Posterior cingulate gyrus (tissue), 11 donors: Measurements from ENCODE around the gene TUBGCP3.
A peak's percentile ranks its signal among the peaks of the same experiment; 100 is the strongest.

Experiments
- DNase-seq, 10 donors: peaks; one replicate each; pipeline versions ENCODE4 v3.0.0 to v3.0.0-alpha.2; 2020 to 2021; ENCODE audit warnings: mixed read lengths in 3 of 10
- intact Hi-C: fragments of 100-400 bp; cut with DNase I; formaldehyde crosslinking; loops from one replicate; pipeline ENCODE4 v1.15.1; 2023

TUBGCP3 gene

DNA sequence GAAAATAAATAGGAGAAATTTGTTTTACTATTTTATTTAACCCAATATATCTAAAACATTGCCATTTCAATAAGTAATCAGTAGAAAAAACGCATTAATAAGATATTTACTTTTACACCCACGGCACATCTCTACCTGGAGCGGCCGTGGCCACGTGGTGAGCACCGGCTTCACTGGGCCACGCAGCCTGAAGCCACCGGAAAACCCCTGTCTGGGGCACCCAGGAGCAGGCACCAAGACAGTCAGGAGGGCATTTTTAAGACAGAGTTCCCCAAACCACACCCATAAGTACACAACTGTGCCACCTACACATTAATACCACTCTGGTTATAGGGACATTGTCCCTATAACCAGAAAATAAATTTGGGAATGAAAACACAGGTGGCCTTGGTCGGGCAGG lies 130.9 kb downstream of the TUBGCP3 start:
- intact Hi-C loops, result no loop called here
- peak in 1 of 10 donors; percentile 67 for DNase-seq

DNA sequence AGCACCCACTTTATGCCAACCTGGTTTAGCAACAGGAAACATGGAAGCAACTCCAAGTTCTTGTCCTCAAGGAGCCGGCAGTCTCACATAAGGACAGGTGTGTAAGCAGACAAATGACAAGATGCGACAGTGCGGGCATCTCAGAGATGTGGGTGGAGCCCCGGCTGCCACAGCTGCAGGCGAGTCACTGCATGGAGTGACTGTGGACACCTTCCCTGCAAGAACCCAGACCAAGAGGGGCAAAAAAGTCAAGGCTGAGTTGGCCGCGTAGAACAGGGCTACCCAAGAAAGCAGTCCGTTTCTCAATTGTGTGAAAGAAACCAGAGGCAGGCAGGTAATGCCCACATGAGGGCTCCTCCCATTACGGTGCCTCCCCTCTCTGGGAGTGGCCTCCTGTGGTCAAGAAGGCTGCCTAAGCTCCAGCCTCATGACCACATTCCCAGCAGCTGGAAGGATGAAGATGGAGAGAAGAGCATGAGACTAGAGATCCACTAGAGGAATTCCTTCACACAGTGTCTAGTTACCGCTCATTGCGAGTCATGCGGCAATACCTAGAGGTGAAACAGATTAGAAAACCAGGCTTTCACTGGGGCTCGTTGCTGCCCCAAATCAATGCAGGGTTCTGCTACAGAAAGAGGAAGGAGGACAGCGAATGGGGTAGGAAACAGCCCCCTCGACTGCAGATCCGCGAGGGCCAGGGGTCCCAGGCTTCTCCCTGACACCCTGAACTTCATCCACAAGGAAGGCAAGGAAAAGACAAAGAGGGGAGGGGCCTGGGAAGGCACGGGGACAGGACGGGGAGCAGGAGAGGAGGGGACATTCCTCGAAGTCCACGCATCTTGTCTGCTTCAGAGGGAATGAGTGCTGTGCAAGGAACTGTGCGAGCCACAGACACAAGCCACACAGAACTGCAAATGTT lies 131.6 kb downstream of the TUBGCP3 start:
- peak in 1 of 10 donors; percentile 52 for DNase-seq
- intact Hi-C loops, result no loop called here

DNA sequence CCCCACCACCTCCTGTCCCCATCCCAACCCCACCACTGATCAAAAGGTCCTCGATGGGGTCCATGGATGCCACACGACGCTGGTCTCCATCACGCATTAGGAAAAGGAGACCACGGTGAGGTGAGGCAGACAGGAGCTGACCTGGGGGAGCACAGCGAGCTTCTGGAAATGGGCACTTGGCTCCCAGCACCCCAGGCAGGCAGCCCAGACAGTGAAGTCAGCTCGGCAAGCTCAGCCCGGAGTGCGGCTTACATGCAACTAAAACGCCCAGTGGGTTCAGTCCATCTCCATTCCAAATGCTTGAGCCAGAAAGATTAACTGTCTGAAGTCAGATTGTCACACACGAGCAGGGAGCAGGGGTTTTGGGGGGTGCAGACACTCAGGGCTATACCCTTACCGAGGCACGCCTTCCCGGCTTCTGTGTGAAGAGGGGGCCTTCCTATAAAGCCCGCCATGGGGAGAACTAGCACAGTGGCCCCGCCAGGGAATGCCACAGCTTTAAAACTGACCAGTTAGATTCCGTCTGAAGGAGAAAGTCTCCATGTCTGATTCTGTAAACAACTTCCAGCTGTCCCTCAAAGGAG lies 132.4 kb downstream of the TUBGCP3 start:
- DNase-seq, result no peak
- intact Hi-C loops, result no loop called here

DNA sequence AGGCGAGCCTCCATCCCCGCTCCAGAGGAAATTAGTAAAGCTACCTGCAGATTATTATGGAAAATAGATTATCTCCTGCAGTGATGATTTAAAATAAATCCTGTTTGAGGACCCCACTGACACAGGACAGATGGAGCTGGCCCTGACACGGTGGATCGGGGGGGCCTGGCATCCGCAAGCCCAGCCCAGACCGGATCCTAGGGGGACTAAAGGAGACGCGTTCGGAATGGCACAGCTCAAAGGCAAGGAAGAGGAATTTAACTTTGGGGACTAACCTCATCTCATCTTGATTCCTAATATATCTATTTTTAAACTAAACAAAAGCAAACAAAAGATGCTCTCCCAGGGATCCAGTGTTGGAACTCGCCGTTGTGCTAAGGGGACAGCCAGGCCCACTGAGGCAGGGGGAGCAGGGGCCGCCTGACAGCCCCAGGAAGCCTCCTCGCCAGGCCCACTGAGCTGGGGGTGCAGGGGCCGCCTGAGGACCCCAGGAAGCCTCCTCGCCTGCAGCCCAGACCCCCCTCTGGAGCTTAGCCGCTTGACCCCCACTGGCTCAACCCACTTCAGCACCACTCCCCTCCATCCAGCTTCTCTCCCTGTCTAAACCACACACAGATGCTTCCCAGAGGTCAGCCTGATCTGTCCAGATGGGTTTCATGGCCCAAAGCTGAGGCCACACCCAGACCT lies 133.2 kb downstream of the TUBGCP3 start:
- intact Hi-C loops, result no loop called here
- no peak for DNase-seq

DNA sequence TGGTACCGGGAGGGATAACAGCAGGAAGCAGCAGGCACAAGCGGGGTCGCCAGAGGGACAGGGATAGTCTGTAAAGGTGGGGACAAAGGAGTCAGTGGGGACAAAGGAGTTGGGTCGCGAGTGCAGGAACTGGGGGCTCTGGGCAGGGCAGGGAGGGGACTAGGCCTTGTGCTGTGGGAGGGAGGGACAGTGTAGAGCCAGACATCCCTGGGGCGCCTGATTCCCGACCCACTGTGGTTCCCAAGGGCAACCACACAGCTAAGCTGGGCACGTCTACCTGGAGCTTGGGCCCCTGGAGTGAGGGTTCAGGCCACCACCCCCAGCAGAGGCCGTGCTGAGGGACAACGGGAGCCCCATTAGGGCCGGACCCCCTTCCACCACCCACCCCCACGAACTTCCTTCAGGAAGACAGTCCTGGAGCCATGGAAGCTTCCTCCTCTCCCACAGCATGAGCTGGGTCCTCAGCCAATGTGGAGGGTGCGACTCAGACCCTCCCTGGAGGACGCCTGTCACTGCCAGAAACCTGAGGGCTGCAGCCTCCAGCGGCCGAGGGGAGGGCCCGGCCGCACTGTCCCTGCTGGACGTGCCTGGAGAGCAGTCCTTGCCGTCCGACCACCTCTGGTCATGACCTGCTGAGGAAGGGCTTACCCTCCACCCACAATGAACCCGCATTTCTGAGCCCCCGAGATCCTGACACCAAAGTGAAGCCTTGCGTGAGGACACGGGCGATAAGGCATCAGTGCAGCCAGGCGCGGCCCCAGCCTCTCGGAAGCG lies 133.9 kb downstream of the TUBGCP3 start:
- no peak for DNase-seq
- intact Hi-C loops, result no loop called here

DNA sequence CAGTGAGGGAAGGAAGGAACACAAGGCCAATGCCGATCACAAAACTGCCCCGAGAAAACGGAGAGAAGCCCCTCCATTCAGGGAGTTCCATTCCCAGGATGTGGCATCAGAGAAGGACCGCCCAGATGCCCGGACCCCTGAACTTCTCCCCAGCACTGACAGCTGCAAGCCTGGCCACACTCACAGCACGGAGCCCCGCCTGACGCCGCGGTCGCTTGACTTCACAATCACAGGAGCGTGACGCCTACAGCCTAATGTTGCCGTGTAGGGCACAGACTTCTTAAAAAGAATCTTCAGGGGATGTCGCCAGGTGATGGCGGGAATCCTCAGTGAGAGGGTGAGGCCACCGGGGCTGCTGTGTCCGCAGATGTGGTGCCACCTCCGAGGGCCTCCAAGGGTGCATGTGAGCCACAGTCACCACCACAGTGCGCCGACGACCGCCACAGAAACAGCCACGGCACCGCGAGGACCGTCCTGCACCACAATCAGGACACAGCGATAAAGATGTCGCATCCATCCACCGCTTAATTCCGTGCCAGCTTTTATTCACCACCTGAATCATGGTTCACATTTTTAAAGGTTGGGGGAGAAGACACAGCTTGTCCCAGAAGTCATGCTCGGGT lies 134.6 kb downstream of the TUBGCP3 start:
- intact Hi-C loops, result no loop called here
- no peak for DNase-seq

DNA sequence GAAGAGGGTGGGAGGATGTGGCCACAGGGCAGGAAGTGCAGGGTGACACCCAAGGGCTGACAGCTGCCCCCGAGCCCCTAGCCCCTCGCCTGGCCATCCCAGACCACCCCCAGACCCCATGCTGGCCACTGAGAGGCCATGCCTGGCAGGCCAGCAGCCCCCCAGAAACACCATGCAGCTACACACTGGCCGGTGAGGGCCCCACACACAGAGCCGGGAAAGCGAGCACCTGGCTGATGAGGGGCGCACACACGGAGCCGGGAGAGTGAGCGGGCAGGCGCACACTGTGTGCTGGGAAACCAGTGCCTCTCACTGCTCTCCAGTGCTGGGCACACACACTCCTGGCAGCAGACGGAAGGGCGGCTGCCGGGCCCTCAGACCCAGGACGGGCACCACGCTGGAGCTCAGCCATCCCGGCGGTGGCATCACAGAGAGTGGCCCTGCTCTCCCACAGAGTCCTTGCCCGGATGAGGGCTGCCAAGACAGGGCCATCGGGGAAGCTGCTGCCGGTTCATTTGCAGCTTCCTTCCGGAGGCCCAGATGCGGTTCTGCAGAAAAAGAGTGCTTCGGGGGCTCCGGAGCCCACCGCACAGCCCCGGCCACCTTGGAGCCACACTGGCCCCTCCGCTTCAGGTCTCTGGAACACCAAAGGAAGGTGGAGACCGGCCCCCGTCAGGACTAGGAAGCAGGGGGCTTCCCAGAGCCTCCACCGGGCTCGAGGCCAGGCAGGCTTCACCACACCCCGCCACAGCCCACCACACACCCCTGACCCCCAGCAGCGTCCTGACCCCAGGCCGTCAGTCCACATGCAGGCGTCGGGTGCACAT lies 135.4 kb downstream of the TUBGCP3 start:
- DNase-seq, result no peak
- intact Hi-C loops, result no loop called here

DNA sequence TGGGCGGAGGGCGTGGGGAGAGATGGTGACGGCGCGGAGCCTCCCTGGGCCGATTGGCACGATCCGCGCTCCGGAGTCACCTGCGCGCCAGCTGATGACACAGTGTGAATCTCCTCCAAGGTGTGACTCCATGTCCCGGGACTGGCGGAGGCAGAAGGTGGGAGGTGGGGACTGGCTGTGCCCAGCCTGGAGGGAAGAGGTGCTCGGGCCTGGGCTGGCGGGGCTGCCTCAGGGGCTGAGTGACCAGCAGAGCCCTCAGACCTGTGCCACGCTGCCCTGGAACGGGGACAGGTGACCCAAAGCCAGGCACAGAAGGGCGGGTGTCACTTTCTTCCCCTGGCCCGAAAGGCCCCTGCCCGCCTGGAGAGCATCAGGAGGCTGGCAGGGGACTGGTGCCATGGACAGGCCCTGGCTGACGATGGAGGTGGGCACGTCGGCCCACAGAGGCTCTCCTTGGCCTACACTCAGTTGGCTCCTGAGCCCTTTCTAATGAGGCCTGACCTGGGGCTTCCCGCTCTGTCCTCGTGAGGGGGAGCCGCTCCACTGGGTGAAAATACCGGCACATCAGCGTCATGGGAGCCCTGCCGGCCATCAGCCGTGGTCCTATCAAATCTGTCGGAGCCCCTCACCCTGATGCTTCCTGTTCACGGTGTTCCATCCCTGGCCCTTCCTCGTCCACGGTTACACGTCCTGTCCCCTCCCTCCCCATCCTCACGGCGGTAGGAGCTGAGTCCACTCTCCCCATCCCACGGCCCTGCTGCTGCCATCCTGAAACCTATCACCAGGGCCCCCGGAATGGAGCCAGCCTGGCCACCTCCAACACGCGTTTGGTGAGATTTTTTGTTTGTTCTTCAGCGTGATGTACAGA lies 136.2 kb downstream of the TUBGCP3 start:
- intact Hi-C loops, result no loop called here
- DNase-seq, result peak in 2 of 10 donors; percentile 75 to 81

DNA sequence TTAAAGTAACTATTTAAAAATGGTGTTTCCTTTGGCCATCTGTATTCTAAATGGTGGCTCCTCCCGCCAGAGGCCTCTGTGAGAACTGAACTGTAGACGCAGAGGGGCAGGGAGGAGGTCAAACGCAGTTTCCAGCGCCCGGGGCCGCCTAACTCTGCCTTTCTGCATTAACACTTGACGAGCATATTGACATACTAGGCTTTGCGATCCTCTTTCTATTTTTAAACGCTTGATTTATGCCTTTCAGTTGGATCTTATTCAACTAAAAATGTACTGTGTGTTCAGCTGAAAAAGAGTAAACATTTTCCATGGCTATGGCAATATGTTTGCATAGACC lies 137.1 kb downstream of the TUBGCP3 start:
- DNase-seq, result peak in 1 of 10 donors; percentile 55

DNA sequence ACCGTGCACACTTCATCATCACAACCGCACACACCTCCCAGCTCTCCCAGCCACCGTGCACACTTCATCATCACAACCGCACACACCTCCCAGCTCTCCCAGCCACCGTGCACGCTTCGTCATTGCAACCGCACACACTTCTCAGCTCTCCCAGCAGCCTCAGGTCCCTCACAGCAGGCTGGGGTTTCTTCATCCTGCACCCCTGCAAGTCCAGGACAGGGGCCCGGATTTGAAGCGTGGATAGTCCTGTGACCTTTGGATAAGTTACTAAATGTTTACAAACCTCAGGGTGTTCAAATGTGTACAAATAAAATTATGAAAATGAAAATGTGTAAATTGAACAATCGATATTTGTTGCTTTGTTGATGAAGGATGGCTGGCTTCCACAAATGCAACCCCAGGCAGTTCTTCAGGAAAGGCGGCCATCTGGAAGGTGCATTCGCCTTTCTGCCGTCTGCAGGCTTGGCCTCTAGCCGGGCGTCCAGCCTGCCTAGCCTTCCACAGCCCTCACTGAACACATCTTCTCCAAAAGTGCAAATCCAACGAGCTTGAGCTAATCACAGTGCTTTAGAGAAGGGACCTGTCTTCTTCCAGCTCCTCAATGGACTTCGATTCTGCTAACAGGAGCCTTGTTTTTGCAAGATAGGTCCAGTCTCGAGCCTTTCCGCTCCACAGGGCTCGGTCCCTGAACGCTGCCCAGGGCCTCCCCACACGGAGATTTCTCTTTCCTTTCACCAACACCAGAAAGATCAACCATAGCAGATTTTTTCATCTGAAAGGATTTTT lies 137.6 kb downstream of the TUBGCP3 start:
- intact Hi-C loops, result no loop called here
- peak in 2 of 10 donors; percentile 52 to 53 for DNase-seq

More for the DNA sequence above, 137.1 kb downstream of the TUBGCP3 start:
- intact Hi-C loops, result no loop called here

DNA sequence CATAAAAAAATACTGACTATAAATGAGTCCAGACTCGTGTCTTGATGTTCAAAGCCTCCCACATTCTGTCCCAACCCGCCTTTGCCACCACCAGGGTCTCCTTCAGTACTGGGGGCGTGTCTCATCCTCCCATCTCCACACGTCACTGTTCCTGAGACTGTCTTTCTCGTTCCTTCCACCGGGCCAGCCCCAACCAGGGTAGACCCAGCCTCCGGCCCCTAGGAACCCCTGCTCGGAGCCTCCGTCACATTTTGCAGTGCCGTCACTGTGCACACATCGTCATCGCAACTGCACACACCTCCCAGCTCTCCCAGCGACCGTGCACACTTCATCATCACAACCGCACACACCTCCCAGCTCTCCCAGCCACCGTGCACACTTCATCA lies 138.4 kb downstream of the TUBGCP3 start:
- DNase-seq, result peak in 1 of 10 donors; percentile 55
- intact Hi-C loops, result loop anchor here (10.0 kb wide), 1 partner anchor 155 kb away; no protein-coding TSS in a partner anchor

DNA sequence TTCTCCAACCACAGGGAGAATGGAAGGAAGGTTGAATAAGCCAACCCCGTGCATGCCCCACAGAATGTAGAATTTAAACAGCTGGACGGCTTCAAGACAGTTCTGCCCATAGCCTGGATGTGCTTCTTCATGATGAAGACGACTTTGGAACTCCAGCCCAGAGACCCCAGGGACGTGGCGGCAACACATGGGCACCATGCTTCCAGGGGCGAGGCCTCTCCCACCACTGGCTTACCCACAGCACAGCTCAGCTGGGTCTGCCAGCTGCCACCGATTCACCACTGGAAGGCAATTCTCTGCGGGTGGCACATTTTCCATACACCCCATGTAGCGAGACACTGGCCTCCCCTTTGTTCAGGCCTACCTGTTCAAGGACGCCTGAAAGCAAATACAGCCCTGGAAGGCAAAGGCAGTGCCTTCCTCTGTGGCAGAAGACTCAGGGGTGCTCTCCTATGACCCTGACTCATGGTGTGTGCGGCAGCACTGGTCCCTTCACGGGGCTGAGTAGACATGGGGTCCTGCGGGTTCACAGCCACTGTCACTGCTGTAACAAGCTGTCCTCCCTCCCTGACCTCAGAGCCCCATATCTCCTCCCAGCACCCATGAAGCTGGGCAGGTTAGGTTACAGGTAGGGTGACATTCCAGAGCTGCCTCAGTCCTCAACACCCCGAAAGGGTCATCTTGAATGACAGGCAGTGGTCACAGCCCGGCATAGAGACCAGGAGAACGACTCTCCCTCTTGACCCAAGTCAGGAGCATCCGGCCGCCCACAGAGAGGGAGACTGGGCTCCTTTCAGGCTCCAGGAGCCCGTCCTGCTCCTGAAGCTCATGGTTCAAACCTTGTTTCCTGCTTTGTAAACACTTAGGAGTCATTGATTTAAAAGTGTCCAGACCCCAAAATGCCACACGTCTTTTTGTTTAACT lies 139.1 kb downstream of the TUBGCP3 start:
- intact Hi-C loops, result loop anchor here (10.0 kb wide), 1 partner anchor 156 kb away; no protein-coding TSS in a partner anchor
- DNase-seq, result peak in 1 of 10 donors; percentile 63

DNA sequence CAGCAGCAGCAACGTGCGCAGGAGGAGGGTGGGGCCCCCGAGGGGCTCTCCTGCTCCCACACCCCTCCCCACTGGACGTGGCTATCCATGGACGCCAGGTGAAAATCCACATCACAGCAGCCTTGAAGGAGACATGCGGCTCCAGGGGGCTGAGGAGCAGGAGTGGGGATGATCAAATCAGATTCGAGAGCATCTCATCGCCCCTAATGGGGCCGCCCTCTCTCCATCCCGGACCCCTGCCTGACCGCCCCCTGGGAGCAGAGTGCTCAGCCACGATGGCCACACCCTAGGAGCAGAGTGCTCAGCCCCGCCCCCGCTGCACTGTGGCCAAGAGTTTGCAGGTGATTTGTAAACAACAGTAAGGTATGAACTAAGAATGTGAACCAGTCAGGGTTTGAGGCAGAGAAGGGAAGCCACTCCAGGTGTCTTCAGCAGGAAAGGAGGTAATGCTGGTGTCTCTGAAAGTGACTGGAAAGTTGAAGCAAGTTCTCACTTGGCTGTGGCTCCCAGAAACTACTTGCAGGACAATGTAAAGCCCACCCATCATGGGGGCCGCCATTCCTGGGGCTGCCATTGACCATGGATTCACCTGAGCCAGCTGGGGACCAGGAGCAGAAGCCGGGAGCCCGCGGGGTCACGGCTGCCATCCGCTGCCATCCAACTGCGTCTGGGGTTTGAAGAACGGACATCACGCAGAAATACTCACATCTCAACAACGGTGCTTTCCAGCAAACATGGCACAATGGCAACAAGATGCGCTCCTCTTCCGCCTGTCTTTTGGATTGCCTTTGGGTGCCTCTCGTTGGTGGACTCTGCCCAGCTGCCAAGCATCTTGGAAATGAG lies 140.0 kb downstream of the TUBGCP3 start:
- DNase-seq, result peak in 1 of 10 donors; percentile 65
- intact Hi-C loops, result loop anchor here (10.0 kb wide), 1 partner anchor 157 kb away; no protein-coding TSS in a partner anchor

DNA sequence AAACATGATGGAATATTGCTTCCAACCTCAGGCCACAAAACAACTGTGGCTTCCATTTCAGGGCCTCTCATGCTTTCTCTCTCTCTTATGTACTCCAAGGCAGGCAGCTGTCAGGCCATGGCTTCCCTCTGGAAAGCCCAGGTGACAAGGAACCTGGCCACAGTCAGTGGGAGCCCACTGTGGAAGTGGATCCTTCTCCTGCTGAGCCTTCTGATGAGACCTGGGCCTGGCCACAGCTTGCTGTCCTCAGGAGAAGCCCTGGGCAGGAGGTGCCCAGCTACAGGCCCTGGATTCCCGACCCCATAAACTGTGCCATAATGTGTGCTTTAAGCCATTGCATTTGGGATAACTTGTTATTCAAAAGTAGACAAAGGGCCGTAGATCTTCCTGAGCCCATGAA lies 140.6 kb downstream of the TUBGCP3 start:
- intact Hi-C loops, result loop anchor here (10.0 kb wide), 1 partner anchor 157 kb away; no protein-coding TSS in a partner anchor
- peak in 1 of 10 donors; percentile 54 for DNase-seq

DNA sequence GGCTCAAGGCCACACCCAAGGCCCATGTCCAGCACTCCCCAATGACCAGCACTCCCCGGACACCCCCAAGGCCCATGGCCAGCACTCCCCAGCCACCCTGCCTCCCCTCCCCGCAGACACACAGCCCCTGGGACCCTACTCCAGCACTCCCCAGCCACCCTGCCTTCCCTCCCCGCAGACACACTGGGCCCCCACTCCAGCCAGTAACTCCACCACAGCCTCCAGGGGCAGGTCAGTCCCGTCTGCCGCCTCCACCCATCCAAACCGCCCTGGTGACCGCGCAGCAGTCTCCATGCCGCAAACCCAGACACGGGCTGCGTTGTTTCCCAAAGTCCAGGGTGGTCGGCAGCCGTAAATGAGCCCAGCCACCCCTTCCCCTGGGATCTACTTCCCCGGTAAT lies 141.1 kb downstream of the TUBGCP3 start:
- intact Hi-C loops, result loop anchor here (10.0 kb wide), 1 partner anchor 158 kb away; no protein-coding TSS in a partner anchor
- peak in 1 of 10 donors; percentile 78 for DNase-seq
